Measurements from ENCODE around the gene OR2M2. TPM values are rescaled to one million over a fixed set of nuclear protein-coding genes. Genes with fewer than 3 reads are reported as not detected.

OR2M2 gene
- total RNA-seq, 6 experiments from 2014 or later, result not detected

- Histone ChIP-seq H3K27me3 (no peaks in the 10 kb centered on the region), H3K9me3 (no peaks in the 10 kb centered on the region), H3K4me3 (no peak within 1 kb of the TSS), H3K36me3 (no peaks in the 10 kb centered on the region), H3K27ac (no peak within 1 kb of the TSS), H3K4me1 (no peaks in the 10 kb centered on the region)
- WGBS (ENCODE audit: insufficient coverage, low coverage, low lambda C conversion rate, missing lambda C conversion rate), result 57% methylated on average over 3 of the region's 3 CpGs
- ATAC-seq, result no peak
- TF ChIP-seq POLR2A (IDR thresholded peaks at IDR 0.05) (no peak), CTCF (IDR thresholded peaks at IDR 0.05) (no peak)
- intact Hi-C loops (cut with DNase I), result no loop called here
- no peak for DNase-seq
Measured at GRCh38 chr1:248144513-248145198, 30.0 kb upstream of the OR2M2 start, which contains the start of gene OR2M5. OR2M5 (plus strand) TSS chr1:248145148; CDS start chr1:248145148, 0 bp downstream.

- Histone ChIP-seq H3K4me1 (no peaks in the 10 kb centered on the region), H3K4me3 (no peak overlapping the region), H3K27ac (no peak overlapping the region), H3K36me3 (no peaks in the 10 kb centered on the region), H3K27me3 (no peaks in the 10 kb centered on the region), H3K9me3 (no peaks in the 10 kb centered on the region)
- ATAC-seq (no peak), DNase-seq (no peak)
- 67% methylated on average over 3 of the region's 6 CpGs for WGBS (ENCODE audit: insufficient coverage, low coverage, low lambda C conversion rate, missing lambda C conversion rate)
- intact Hi-C loops (cut with DNase I), result no loop called here
- no peak for TF ChIP-seq POLR2A (IDR thresholded peaks at IDR 0.05)
- TF ChIP-seq CTCF (IDR thresholded peaks at IDR 0.05), result no peak
Measured at GRCh38 chr1:248152056-248152827, 22.4 kb upstream of the OR2M2 start.

- Histone ChIP-seq H3K27ac (no peak overlapping the region), H3K36me3 (no peaks in the 10 kb centered on the region), H3K4me1 (no peaks in the 10 kb centered on the region), H3K27me3 (no peaks in the 10 kb centered on the region), H3K9me3 (no peaks in the 10 kb centered on the region), H3K4me3 (no peak overlapping the region)
- ATAC-seq (no peak), DNase-seq (no peak)
- WGBS (ENCODE audit: insufficient coverage, low coverage, low lambda C conversion rate, missing lambda C conversion rate), result 17% methylated on average over 1 of the region's 1 CpG
- no peak for TF ChIP-seq POLR2A (IDR thresholded peaks at IDR 0.05)
- TF ChIP-seq CTCF (IDR thresholded peaks at IDR 0.05), result no peak
- intact Hi-C loops (cut with DNase I), result no loop called here
Measured at GRCh38 chr1:248155927-248156326, 18.7 kb upstream of the OR2M2 start.

GRCh38 chr1:248158758-248159157 is 15.9 kb upstream of the OR2M2 start:
- H3K27ac ChIP-seq, result no peak overlapping the region
- no peaks in the 10 kb centered on the region for H3K36me3 ChIP-seq
- TF ChIP-seq CTCF (IDR thresholded peaks at IDR 0.05) (no peak), POLR2A (IDR thresholded peaks at IDR 0.05) (no peak)
- intact Hi-C loops (cut with DNase I), result no loop called here
- WGBS (ENCODE audit: insufficient coverage, low coverage, low lambda C conversion rate, missing lambda C conversion rate), result 64% methylated on average over 4 of the region's 4 CpGs
- no peaks in the 10 kb centered on the region for H3K27me3 ChIP-seq
- H3K9me3 ChIP-seq, result no peaks in the 10 kb centered on the region
- no peak for DNase-seq
- no peak overlapping the region for H3K4me3 ChIP-seq
- no peaks in the 10 kb centered on the region for H3K4me1 ChIP-seq
- ATAC-seq, result no peak

All from right lobe of liver (tissue), 6 donors.